Stimulated activated CD4-positive, alpha-beta T cell treated with anti-CD3 and anti-CD28 coated beads, TNF-alpha, amount 100 ng/mL, for 1 hour (primary cell): ENCODE data around the gene ALPP.
"Not testable (repeated sequence)": the region's sequence is repeated elsewhere in the genome, so short reads cannot be mapped to it uniquely, and the experiment has no call there.

Source experiments
- DNase-seq, 3 donors: peaks; one replicate each; pipeline ENCODE4 v3.0.0-alpha.2; 2020; ENCODE audit warnings: low read depth in 3 of 3, low spot score in 1 of 3

ALPP gene

DNA sequence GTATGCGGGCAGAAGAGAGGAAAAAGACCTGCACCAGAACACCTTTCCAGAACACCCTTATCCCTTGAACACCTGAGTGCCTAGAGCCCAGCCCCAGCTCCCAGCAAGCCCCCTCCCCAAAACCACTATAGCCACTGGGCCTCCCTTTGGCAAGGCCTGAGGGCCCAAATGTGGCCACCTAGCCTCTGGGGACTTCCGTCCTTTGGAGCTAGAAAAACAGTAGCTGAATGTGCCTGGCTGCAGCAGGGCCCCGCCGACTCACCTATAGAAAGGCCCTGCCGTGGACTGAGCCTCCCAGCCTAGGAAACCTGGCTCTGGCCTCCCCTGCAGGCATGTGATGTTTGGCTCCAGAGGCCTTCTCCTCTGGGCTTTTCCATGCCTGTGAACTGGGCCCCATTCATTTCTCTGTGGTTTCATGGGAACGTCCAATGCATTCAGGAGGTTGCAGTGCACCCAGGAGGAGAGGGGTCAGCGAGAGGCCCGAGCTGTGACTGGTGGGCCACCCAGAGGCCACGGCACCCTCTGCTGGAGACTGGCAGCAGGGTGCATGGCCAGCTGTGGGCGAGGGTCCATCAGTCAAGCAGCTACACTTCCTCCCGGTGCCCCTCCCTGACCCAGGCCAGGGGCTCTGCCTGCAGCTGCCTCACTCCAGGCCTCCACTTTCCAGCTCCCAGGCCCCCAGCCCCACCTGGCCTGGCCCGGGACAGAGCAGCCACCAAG lies 15.3 kb upstream of the ALPP start:
- not testable (repeated sequence) for DNase-seq

DNA sequence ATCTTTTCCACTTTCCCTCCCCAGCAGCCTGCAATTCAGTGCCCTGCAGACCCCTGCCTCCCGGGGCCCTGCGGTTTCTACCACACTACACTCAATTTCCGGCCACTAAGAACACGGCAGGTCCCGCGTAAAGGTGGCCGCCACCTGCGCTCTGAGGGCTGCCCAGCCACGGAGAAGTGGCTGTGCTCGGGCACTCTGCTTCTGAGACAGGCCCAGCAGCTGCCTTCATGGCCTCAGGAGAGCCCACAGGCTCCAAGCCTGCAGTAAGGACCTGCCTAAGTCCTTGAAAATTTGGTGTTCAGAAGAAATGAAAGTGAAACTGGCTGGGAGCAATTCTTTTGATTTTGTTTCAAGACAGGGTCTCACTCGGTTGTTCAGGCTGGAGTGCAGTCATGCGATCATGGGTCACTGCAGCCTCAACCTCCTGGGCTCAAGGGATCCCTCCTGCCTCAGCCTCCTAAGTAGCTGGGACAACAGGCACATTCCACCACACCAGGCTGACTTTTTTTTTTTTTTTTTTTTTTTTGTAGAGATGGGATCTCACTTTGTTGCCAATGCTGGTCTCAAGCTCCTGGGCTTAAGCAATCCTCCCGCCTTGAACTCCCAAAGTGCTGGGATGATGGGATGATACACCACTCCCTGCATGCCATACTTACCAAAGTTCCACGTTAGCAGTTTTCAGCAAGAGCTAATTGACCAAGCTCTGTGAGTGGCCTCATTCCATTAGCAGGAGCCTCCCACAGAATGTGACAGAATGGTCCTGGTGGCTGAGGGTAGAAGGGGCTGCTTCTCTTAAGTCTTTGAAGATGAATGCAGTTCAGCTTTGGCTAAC lies 14.6 kb upstream of the ALPP start:
- DNase-seq = no peak

DNA sequence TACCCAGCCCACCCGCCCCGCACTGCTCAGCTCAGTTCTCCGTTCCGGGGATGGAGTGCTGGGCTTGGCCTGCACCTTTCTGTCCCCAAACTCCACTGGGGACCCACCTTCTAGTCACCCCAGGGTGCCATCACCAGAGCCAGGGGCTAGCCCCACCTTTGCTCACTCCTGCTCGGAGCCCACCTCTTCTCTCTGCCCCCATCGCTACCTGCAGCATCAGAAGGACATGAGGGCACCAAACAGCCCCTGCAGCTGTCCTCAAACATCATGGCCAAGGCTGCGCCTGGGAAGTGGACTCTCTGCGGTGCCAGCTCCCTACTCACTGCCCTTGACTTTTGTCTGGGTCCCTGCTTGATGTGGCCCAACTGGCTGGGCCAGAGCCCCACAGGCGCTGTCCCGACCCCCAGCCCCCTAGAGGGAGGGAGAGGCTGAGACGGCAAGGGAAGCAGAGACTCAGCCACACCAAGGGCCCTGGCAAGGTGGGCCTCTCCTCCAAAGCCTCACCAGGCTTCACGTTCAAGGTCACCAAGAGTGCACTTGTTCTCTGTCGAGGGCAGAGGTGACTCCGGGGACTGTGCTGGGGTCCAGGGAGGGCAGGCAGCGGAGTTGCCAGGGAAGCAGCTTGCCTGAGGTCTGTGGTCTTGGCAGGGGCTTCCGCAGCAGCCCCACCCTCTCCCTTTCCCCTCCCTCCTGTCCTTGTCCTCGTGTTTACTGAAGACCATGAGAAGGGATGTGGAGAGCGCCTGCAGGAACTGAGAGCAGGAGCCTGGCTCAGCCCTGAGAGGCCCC lies 13.6 kb upstream of the ALPP start:
- DNase-seq = not testable (repeated sequence)

DNA sequence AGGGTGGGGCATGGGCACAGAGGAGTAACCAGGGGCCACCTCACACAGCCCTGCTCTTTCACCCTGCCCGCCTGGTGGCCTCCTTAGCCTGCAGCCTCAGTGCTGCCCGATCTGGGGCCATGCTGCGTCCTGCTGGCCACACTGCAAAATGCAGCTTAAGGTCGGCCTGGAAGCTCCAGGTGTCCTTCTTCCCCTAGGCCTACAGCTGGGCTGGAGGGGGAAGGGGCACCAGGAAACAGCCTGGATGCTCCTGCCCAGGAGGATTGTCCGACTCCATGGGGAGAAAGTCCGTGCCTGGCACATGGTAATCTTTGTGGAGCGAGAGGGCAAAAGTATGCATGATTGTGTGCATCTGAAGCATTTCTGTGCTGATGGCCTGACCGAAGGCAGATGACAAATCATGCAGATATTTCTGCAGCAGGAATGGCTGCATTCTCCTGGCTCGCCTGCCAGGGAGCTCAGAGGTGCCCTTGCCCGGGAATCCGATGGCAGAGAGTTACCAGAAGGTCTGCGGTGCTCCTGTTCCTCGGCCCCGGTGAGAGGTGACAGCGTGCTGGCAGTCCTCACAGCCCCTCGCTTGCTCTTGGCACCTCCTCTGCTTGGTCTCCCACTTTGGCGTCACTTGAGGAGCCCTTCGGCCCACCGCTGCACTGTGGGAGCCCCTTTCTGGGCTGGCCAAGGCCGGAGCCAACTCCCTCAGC lies 12.8 kb upstream of the ALPP start:
- no peak for DNase-seq

DNA sequence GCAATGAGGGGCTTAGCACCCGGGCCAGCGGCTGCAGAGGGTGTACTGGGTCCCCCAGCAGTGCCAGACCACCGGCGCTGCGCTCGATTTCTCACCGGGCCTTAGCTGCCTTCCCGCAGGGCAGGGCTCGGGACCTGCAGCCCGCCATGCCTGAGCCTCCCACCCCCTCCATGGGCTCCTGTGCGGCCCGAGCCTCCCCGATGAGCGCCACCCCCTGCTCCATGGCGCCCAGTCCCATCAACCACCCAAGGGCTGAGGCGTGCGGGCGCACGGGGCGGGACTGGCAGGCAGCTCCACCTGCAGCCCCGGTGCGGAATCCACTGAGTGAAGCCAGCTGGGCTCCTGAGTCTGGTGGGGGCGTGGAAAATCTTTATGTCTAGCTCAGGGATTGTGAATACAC lies 12.1 kb upstream of the ALPP start:
- not testable (repeated sequence) for DNase-seq

DNA sequence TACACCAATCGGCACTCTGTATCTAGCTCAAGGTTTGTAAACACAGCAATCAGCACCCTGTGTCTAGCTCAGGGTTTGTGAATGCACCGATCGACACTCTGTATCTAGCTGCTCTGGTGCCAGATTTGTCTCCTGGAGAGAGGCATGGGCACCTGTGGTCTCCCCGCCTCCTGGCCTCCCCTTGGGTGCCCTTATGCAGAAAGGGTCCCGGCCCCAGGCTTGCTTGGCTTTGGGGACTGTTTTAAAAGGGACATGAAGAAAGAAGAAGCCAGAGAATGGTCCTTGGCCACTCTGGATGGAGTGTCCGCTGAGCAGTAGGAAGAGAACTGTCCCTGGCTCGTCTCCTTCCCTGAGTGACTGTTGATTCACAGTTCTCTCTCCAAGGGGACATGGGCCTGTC lies 11.5 kb upstream of the ALPP start:
- no peak for DNase-seq

- DNase-seq = no peak
Measured at GRCh38 chr2:232367591-232368233, 10.8 kb upstream of the ALPP start.

- DNase-seq = no peak
Measured at GRCh38 chr2:232368311-232368731, 10.2 kb upstream of the ALPP start.

- no peak for DNase-seq
Measured at GRCh38 chr2:232369126-232369951, 9.2 kb upstream of the ALPP start.

GRCh38 chr2:232370007-232370406 lies 8.5 kb upstream of the ALPP start:
- DNase-seq = not testable (repeated sequence)

DNA sequence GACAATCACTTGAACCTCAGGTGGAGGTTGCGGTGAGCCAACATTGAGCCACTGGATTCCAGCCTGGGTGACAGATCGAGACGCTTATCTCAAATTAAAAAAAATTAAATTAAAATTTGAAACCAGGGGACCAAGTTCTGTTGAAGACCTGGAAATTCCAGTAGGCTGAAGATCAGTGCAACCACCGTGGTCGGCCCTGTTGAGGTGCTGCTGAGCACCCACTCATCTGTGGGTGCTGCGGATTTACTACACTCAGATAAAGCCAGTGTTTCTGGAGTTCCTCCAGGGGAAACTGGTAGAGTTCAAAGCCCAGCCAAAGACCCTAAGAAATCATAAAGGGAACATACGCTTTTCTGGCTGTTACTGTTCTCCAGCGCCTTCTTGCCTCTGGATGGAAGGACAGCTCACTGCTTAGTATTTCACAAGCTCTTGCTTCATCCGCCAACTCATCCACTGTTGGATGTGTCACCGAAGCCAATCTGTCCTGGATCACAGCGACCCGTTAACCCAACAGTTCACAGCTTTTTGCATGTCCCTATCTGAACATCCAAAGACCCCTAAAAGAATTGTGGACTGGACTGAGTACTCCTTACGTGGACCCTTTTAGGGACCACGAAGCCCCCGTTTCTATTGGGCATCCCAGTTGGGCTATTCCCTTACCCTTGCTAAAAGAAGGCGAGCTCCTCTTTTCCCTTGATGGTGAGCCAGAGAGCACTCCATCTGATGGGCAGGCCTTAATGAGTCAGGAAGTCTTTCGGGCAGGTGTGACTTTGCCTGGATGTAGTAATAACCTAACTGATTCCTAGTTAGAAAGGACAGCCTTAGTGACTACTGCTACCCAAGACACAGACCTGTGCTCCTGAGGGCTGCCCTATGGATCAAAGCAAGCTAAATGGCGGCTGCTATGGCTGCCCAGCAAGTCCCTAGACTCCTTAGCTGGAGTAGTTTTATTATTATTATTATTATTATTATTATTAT lies 6.0 kb upstream of the ALPP start:
- DNase-seq = no peak

- DNase-seq = no peak
Measured at GRCh38 chr2:232374356-232374755, 4.2 kb upstream of the ALPP start.

DNA sequence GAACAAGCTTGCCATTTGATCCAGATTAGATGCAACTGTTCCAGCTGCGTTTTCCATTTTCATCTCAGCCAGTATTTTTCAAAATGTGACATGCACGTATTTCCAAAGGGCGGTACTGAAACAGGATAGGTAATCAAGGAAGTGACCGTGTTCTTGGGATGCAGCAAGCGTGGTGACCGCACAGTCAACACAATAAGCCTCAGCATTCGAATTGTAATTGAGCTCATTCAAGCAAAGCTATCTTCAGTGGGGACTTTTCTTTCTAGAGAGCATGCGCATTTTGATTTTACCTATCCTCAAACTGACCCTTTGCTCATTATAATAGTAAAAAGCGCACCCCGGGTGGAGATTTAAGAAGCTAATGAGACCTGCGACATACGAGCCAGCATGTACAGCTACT lies 3.4 kb upstream of the ALPP start:
- no peak for DNase-seq

DNA sequence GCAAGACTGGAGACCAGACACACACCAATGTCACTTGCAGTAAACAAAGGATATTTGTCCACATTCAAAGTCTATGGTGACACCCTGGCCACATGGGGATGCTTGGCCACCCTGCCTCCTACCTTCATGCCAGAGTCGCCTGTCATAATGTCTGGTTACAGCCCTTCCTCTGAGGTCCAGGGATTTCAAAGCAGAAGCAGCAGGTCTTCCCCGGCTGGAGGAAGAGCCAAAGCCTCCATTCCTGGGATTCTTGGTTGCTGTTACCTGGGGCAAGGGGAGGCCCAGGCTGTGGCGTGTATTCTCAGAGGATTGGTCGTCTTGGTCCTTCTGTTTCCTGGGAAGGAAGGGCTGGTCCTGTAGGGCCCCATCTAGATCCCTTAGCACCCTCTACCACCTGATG lies 2.3 kb upstream of the ALPP start:
- no peak for DNase-seq

DNA sequence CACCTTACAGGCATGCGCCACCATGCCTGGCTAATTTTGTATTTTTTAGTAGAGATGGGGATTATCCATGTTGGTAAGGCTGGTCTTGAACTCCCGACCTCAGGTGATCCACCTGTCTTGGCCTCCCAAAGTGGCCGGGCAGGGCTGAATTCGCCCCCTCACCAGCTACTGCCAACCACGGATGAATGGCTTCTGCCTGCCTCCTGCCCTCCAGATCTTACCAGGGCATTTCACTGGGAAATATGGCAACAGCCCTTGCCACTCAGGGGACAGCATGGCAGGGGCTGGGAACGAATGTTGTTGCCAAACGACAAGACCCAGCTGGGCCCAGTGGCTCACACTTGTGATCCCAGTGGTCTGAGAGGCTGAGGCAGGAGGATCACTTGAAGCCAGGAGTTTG lies 1.8 kb upstream of the ALPP start:
- DNase-seq = no peak

DNA sequence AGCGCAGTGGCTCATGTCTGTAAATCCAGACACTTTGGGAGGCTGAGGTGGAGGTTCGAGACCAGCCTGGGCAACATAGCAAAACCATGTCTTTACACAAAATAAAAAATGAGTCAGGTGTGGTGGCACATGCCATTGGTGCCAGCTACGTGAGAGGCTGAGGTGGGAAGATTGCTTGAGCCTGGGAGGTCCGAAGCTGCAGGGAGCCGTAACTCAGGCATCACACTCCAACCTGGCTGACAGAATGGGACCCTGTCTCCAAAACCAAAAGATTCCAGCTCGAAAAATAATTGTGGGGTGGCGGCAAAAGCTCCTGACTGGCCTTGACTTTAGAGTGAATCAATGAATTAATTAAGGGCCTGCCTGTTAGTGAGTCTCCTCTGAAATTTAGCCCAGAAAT lies 1.2 kb upstream of the ALPP start:
- no peak for DNase-seq

DNA sequence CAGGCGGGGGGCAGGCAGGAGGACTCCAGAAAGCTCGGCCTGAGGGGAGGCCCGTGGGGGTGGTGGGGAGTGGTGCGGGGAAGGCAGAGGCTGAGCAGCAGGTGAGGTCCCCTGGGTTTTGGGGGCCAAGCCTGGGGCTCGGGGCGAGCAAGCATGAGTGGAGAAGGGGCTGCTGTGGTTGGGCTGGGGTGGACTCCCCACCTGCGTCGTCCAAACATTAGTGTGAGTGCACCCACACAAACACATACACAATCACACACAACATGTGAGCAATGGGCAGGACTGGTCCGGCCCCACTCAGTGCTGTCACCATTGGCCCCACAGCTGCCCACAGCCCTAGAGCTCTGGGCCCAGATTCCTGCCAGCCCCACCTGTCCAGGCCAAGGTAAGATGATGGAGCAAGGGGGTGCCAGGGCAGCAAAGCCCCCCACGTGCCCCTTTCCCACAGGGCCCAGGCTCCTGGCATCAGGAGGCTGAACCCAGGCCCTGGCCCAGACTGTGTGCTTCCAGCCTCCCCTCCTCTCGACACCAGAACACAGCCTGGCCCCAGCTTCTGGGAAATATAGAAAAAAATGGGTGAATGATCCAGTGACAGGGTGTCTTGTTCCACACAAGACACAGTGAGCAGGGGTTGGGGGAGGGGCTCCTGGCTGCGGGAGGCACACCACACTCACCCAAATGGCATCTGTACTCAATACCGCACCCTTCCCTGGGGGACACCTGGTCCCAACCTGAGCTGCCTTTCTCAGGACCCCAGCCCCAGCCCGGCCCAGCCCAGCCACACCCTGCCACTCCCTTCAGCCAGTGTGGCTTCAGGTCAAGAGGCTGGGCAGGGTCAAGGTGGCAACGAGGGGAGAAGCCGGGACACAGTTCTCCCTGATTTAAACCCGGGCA lies 463 bp upstream of the ALPP start:
- DNase-seq = no peak
